Omental fat pad (tissue), 4 donors: ENCODE data around the gene NRG3. TPM values are rescaled to one million over a fixed set of nuclear protein-coding genes. Genes with fewer than 3 reads are reported as not detected.
"Not testable (repeated sequence)": the region's sequence is repeated elsewhere in the genome, so short reads cannot be mapped to it uniquely, and the experiment has no call there.

Source experiments
- ATAC-seq: fragments of 150-250 bp; one replicate; pipeline ENCODE4 v1.9.1; 2016; ENCODE audit warnings: mild to moderate bottlenecking, moderate library complexity; ENCODE audit not compliant: low FRiP score
- DNase-seq: peaks from one replicate; pipeline ENCODE4 v3.0.0-alpha.2; 2019; ENCODE audit warnings: low spot score
- total RNA-seq, 4 donors: library from RNA; depleted of rRNA; stranded (reverse); fragments of >200 nt; gene quantifications; one replicate each; pipeline ENCODE4 v1.1.0, GENCODE V29; 2016
- TF ChIP-seq, protein P1 (sequence below), 3 donors: fragments of 450-650 bp; IDR thresholded peaks; one replicate each; pipeline ENCODE4 v1.5.1; 2016 to 2017; ENCODE audit warnings: antibody characterized with exemption in 3 of 3, mild to moderate bottlenecking in 3 of 3, moderate library complexity in 2 of 3

NRG3 gene
- total RNA-seq, 4 donors from 2014 or later: 0.19 to 0.47 (median 0.38) TPM; not detected in 1

- TF ChIP-seq, protein P1, sequence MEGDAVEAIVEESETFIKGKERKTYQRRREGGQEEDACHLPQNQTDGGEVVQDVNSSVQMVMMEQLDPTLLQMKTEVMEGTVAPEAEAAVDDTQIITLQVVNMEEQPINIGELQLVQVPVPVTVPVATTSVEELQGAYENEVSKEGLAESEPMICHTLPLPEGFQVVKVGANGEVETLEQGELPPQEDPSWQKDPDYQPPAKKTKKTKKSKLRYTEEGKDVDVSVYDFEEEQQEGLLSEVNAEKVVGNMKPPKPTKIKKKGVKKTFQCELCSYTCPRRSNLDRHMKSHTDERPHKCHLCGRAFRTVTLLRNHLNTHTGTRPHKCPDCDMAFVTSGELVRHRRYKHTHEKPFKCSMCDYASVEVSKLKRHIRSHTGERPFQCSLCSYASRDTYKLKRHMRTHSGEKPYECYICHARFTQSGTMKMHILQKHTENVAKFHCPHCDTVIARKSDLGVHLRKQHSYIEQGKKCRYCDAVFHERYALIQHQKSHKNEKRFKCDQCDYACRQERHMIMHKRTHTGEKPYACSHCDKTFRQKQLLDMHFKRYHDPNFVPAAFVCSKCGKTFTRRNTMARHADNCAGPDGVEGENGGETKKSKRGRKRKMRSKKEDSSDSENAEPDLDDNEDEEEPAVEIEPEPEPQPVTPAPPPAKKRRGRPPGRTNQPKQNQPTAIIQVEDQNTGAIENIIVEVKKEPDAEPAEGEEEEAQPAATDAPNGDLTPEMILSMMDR (IDR thresholded peaks at IDR 0.05): no peak
- ATAC-seq (no peak), DNase-seq (no peak)
These were observed 1068.1 kb downstream of the NRG3 start for GRCh38 chr10:82943142-82943541.

DNA sequence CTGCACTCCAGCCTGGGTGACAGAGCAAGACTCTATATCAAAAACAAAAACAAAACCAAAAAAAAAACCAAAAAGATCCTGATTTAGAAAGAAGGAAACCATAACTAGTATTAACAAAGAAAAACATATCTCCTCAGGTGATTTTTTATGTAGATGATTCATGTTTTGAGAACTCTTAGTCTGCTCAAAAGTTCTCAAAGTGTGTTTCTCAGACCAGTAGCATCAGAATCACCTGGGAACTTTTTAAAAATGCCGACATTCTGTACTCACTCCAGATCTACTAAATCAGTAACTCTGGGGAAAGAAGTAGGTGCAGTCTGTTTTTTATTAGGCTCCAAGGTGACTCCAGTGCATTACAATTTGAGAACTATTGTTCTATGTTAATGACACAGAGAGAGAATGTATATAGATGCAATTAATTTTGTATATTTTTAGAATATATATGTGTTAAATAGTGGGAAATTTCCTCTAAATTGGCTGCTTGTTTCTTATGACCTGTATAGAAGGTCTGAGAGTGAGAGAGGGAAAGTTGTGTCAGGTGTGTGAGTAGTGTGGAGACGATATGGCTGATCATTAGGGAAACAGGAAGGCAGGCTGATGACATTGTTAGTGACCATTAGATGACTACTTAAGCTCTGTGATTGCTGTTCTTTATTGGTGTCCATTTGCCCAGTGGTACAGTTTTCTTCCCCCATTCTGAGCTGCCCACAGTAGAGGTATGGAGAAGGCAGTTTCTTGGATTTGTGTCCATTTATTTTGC lies 1075.0 kb downstream of the NRG3 start:
- DNase-seq (no peak), ATAC-seq (no peak)
- TF ChIP-seq, protein P1 (IDR thresholded peaks at IDR 0.05): no peak

GRCh38 chr10:82953331-82953730 lies 1078.3 kb downstream of the NRG3 start:
- no peak for ATAC-seq
- no peak for DNase-seq
- TF ChIP-seq, protein P1 (IDR thresholded peaks at IDR 0.05): no peak

GRCh38 chr10:82953909-82954308 lies 1078.9 kb downstream of the NRG3 start:
- DNase-seq: no peak
- TF ChIP-seq, protein P1 (IDR thresholded peaks at IDR 0.05): no peak
- ATAC-seq: no peak

GRCh38 chr10:82960421-82961060 lies 1085.5 kb downstream of the NRG3 start:
- not testable (repeated sequence) for ATAC-seq, DNase-seq

- TF ChIP-seq, protein P1 (IDR thresholded peaks at IDR 0.05): no peak
- DNase-seq (no peak), ATAC-seq (no peak)
These were observed 1086.9 kb downstream of the NRG3 start for GRCh38 chr10:82961864-82962263.

DNA sequence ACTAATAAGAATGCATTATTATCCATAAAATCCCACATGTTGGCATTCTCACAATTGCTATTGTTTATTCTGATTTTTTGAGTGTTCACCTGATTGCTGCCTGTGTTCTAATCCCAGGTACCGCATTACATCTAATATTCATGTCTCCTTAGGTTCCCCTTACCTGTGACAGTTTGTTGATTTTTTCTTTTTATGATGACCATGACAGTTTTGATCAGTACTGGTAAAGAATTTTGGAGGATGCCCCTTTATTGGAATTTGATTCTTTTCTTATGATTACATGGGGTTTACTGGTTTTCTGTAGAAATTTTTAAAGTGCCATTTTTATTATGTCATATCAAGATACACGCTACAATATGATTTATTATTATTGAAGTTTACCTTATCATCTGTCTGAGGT lies 1091.1 kb downstream of the NRG3 start:
- TF ChIP-seq, protein P1 (IDR thresholded peaks at IDR 0.05): no peak
- no peak for DNase-seq
- ATAC-seq: no peak
